HepG2 (cell line): ENCODE results near the gene ANAPC1. TPM values are rescaled to one million over a fixed set of nuclear protein-coding genes. Genes with fewer than 3 reads are reported as not detected.
"Not testable (repeated sequence)": the region's sequence is repeated elsewhere in the genome, so short reads cannot be mapped to it uniquely, and the experiment has no call there.

ENCODE experiments used
- ATAC-seq: fragments of 200-7000 bp; cut with Tn5 transposase; 3 replicates; pipeline ENCODE4 v1.9.1; 2020; ENCODE audit warnings: mild to moderate bottlenecking, moderate library complexity
- BruUV-seq: library from RNA; stranded (reverse); fragments of 400-500 nt; replicated peaks from 2 replicates; lab custom pipeline; 2021; lab: Mats Ljungman, UMichigan
- CTCF ChIA-PET: fragments of 300-600 bp; formaldehyde crosslinking; extraction: SDS; loops from one replicate; lab custom pipeline; 2021; ENCODE audit warnings: low total read pairs, inconsistent platforms, low intra/inter-chr PET ratio; lab: Yijun Ruan, JAX
- POLR2A ChIA-PET: fragments of 350-600 bp; sonication (Branson Sonifier 250); formaldehyde crosslinking; loops from one replicate; lab custom pipeline; 2020; ENCODE audit warnings: antibody characterized with exemption, inconsistent platforms; lab: Yijun Ruan, JAX
- DNase-seq: peaks from one replicate; pipeline ENCODE4 v3.0.0-alpha.2; 2015; ENCODE audit warnings: low spot score
- FAIRE-seq: peaks from 3 replicates; lab custom pipeline; 2011; peaks lifted over from hg19 to GRCh38; lab: Jason Lieb, UNC
- H2AFZ ChIP-seq: one replicate; pipeline ENCODE4 v1.6.1; 2011; ENCODE audit warnings: low read length, inconsistent platforms
- H3K27ac ChIP-seq: fragments of 300-600 bp; 3 replicates; pipeline ENCODE4 v1.8.0; 2011; ENCODE audit warnings: mixed run types, mild to moderate bottlenecking, mixed read lengths, low read length, inconsistent platforms; ENCODE audit not compliant: insufficient read depth; ENCODE audit errors: extremely low read length
- H3K27me3 ChIP-seq, 2 experiments: fragments of 200-600 bp in 1 of 2; 2 replicates in 1 of 2; 3 replicates in 1 of 2; pipeline versions ENCODE4 v1.6.0 to v1.8.0; 2011; ENCODE audit warnings: low read length in 2 of 2, mild to moderate bottlenecking in 2 of 2, moderate library complexity in 2 of 2, inconsistent platforms in 1 of 2; ENCODE audit not compliant: insufficient read depth in 2 of 2, control insufficient read depth in 1 of 2
- H3K36me3 ChIP-seq, 2 experiments: fragments of 200-600 bp in 1 of 2; replicated peaks in 1 of 2; 2 replicates in 1 of 2; 3 replicates in 1 of 2; pipeline versions ENCODE4 v1.5.1 to v1.8.0; 2011; ENCODE audit warnings: low read length in 2 of 2, inconsistent platforms in 1 of 2; ENCODE audit not compliant: insufficient read depth in 2 of 2, control insufficient read depth in 1 of 2
- H3K4me1 ChIP-seq: 2 replicates; pipeline ENCODE4 v1.5.1; 2012; ENCODE audit warnings: low read length, inconsistent platforms; ENCODE audit not compliant: insufficient read depth
- H3K4me2 ChIP-seq: 2 replicates; pipeline ENCODE4 v1.6.0; 2011; ENCODE audit warnings: low read depth, low read length, inconsistent platforms
- H3K4me3 ChIP-seq, 3 experiments: fragments of 200-600 bp in 1 of 3; sonication (generic), shearing (Covaris generic) in 1 of 3; replicated peaks in 1 of 3; 2 replicates each; pipeline ENCODE4 v1.5.1; 2011 to 2016; ENCODE audit warnings: low read length in 3 of 3, inconsistent platforms in 2 of 3, low read depth in 2 of 3, mild to moderate bottlenecking in 2 of 3, control low read depth in 1 of 3, mixed read lengths in 1 of 3; ENCODE audit not compliant: insufficient read depth in 1 of 3
- H3K79me2 ChIP-seq: one replicate; pipeline ENCODE4 v1.6.1; 2011; ENCODE audit warnings: low read length, inconsistent platforms; ENCODE audit not compliant: insufficient read depth
- H3K9ac ChIP-seq: 2 replicates; pipeline ENCODE4 v1.6.0; 2011; ENCODE audit warnings: mild to moderate bottlenecking, low read depth, low read length, inconsistent platforms; ENCODE audit not compliant: insufficient read depth
- H3K9me3 ChIP-seq: 2 replicates; pipeline ENCODE4 v1.5.1; 2012; ENCODE audit warnings: mild to moderate bottlenecking, low read length
- H4K20me1 ChIP-seq: 2 replicates; pipeline ENCODE4 v1.6.0; 2011; ENCODE audit warnings: inconsistent platforms, mild to moderate bottlenecking, low read length, moderate library complexity; ENCODE audit not compliant: insufficient read depth
- WGBS: methylation state at CpG from one replicate; pipeline ENCODE4 v1.1.6; 2017; ENCODE audit warnings: low lambda C conversion rate; 5-methylcytosine and 5-hydroxymethylcytosine counted together
- in situ Hi-C: cut with HindIII; loops from 2 replicates; pipeline ENCODE4 v1.10.0; 2017; ENCODE audit warnings: low pct_unique_long_range_greater_than_20kb; ENCODE audit not compliant: extremely low pct_ligation_motif_present
- intact Hi-C: fragments of 100-400 bp; cut with micrococcal nuclease; formaldehyde crosslinking; loops from one replicate; pipeline ENCODE4 v1.10.0; 2022; ENCODE audit not compliant: unreplicated experiment
- polyA plus RNA-seq, 8 experiments: library from polyadenylated mRNA; depleted of rRNA in 3 of 8; stranded (reverse) in 7 of 8; unstranded in 1 of 8; fragments of >200 nt; fragmentation: Illumina TruSeq in 4 of 8; extraction: Trizol in 4 of 8; gene quantifications; 2 replicates each; pipeline versions ENCODE4 v1.2.1 to v1.2.3, GENCODE V29; 2011 to 2016; ENCODE audit warnings: low read depth in 4 of 8, missing spikeins in 1 of 8, mixed read lengths in 1 of 8; ENCODE audit not compliant: insufficient read depth in 1 of 8
- total RNA-seq, 5 experiments: library from RNA; depleted of rRNA; stranded (reverse); fragments of >200 nt; fragmentation: Illumina TruSeq; extraction: Trizol; gene quantifications; 2 replicates each; pipeline ENCODE4 v1.2.3, GENCODE V29; 2016; ENCODE audit warnings: low read depth in 1 of 5

Gene ANAPC1
- total and polyA plus RNA-seq, 2 of the 13 experiments (the other 11 are each of a cell fraction or from before 2014, with no cell fraction given), result 50.0 to 89.7 TPM

- H4K20me1 ChIP-seq, H3K4me3 ChIP-seq, POLR2A ChIA-PET, in situ Hi-C loops, H3K9me3 ChIP-seq, H3K27me3 ChIP-seq, CTCF ChIA-PET, FAIRE-seq, H3K4me1 ChIP-seq, intact Hi-C loops, ATAC-seq, H3K9ac ChIP-seq, H3K27ac ChIP-seq, H3K4me2 ChIP-seq, H2AFZ ChIP-seq, DNase-seq, H3K79me2 ChIP-seq, H3K36me3 ChIP-seq: not testable (repeated sequence)
- 94% methylated on average over 9 of the region's 9 CpGs for WGBS
- TSS peak; percentile 5 for BruUV-seq
Measured at GRCh38 chr2:111781443-111782094, 102.4 kb downstream of the ANAPC1 start.

- BruUV-seq, POLR2A ChIA-PET, in situ Hi-C loops, H3K27ac ChIP-seq, H2AFZ ChIP-seq, H4K20me1 ChIP-seq, H3K27me3 ChIP-seq, H3K4me2 ChIP-seq, ATAC-seq, H3K79me2 ChIP-seq, H3K9ac ChIP-seq, FAIRE-seq, H3K9me3 ChIP-seq, H3K4me3 ChIP-seq, CTCF ChIA-PET, H3K4me1 ChIP-seq, DNase-seq, H3K36me3 ChIP-seq, intact Hi-C loops: not testable (repeated sequence)
- WGBS, result 100% methylated on average over 4 of the region's 4 CpGs
Measured at GRCh38 chr2:111777155-111777554, 106.8 kb downstream of the ANAPC1 start.

GRCh38 chr2:111776296-111776695 lies 107.7 kb downstream of the ANAPC1 start:
- FAIRE-seq, DNase-seq, H3K4me1 ChIP-seq, H3K36me3 ChIP-seq, BruUV-seq, POLR2A ChIA-PET, ATAC-seq, CTCF ChIA-PET, H3K9ac ChIP-seq, H3K27ac ChIP-seq, in situ Hi-C loops, H3K27me3 ChIP-seq, H3K9me3 ChIP-seq, intact Hi-C loops, H2AFZ ChIP-seq, H3K4me3 ChIP-seq, H4K20me1 ChIP-seq, H3K79me2 ChIP-seq, H3K4me2 ChIP-seq: not testable (repeated sequence)
- 100% methylated on average over 1 of the region's 3 CpGs for WGBS
